ENCODE results near the gene STK17B. TPM values are rescaled to one million over a fixed set of nuclear protein-coding genes. Genes with fewer than 3 reads are reported as not detected.
"Not testable (repeated sequence)": the region's sequence is repeated elsewhere in the genome, so short reads cannot be mapped to it uniquely, and the experiment has no call there.

Gene STK17B
- total RNA-seq, 1 donor, result 114 TPM

DNA sequence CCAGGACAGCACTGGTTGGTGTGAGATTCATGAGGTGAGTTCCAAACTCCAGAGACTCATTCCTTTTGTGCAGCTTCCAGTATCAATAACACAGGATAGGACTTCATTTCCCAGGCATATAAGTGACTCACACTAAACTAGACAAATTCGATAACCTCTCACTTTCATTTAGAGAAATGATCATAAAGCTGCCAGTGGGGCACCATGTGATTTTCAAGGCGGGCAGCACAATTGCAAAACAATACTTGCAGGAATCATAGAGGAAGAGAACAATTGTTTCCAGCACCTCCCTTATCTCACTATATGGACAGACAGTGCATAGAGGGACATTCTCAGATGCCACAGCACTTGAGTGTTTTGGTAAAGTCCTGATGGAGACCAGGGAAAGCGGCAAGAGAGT lies 71.5 kb downstream of the STK17B start:
- TF ChIP-seq, protein P1, sequence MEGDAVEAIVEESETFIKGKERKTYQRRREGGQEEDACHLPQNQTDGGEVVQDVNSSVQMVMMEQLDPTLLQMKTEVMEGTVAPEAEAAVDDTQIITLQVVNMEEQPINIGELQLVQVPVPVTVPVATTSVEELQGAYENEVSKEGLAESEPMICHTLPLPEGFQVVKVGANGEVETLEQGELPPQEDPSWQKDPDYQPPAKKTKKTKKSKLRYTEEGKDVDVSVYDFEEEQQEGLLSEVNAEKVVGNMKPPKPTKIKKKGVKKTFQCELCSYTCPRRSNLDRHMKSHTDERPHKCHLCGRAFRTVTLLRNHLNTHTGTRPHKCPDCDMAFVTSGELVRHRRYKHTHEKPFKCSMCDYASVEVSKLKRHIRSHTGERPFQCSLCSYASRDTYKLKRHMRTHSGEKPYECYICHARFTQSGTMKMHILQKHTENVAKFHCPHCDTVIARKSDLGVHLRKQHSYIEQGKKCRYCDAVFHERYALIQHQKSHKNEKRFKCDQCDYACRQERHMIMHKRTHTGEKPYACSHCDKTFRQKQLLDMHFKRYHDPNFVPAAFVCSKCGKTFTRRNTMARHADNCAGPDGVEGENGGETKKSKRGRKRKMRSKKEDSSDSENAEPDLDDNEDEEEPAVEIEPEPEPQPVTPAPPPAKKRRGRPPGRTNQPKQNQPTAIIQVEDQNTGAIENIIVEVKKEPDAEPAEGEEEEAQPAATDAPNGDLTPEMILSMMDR (IDR thresholded peaks at IDR 0.05; ENCODE audit: insufficient read depth, low read length), result no peak
- peak; percentile 44 for DNase-seq (ENCODE audit: low read depth)
- no peak overlapping the region for H3K4me3 ChIP-seq (ENCODE audit: low read depth, low read length)

DNA sequence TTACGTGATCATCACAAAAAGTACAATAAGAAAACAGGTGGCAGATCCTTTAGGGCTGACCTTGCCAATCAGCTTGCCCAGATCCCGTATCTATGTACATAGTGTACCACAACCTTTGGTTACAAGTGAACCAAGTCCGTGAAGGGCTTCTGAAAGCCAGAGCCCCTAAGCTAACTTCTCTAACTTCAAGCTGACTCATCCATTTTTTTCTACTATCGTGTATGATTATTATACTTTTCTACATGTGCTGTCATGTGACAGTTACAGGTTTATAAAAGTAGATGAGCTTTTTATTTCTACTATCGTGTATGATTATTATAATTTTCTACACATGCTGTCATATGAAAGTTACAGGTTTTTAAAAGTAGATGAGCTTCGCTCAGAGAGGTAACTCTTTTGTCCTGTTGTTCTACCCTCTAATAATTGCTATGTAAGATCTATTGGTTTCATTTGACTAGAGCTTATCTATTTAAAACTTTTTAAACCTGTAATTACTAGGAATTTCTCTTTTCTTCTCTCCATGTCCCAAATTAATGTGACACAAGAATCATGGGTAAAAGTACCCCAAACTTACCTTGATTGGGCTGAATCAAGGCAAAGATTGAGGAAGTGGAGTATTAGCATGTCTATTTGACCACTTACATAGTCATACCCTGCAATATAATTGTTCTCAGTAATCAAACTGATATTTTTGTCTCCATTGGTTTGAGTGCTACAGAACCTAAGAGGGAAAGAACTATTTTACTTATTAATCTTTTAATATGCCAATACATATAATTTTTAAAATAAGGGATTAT lies 73.3 kb downstream of the STK17B start:
- TF ChIP-seq, protein P1 (IDR thresholded peaks at IDR 0.05; ENCODE audit: insufficient read depth, low read length), result no peak
- no peak for DNase-seq (ENCODE audit: low read depth)
- H3K4me3 ChIP-seq (ENCODE audit: low read depth, low read length), result no peak overlapping the region

DNA sequence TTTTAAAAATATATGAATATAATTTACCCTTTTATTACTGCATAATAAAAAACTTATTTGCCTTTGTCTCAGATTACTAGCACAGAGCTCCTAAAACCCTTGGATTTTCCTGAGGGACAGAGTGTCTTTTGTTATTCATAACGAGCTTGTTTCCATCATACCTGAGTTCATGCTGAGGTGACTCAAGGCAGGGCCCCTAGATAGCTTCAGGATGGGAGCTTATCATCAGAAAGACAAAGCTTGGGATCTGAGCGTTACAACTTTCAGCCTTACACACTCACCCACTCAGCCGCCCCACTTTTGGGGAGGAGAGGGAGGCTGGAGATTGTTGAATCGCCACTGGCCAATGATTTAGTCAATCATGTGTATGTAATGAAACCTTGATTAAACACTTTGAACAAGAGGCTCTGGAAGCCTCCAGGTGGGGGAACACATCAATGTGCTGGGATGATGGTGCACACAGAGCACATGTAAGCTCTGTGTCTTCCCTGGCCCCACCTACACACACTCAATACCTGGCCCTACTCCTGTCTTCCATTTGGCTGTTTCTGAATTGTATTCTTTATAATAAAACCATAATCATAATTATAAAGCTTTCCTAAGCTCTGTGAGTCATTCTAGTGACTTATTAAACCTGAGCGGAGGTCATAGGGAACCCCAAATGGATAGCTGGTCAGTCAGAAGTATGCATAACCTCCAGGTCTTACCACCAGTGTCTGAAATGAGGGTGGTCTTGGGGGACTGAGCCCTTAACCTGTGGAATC lies 74.2 kb downstream of the STK17B start:
- no peak for DNase-seq (ENCODE audit: low read depth)
- no peak overlapping the region for H3K4me3 ChIP-seq (ENCODE audit: low read depth, low read length)
- TF ChIP-seq, protein P1 (IDR thresholded peaks at IDR 0.05; ENCODE audit: insufficient read depth, low read length), result no peak

DNA sequence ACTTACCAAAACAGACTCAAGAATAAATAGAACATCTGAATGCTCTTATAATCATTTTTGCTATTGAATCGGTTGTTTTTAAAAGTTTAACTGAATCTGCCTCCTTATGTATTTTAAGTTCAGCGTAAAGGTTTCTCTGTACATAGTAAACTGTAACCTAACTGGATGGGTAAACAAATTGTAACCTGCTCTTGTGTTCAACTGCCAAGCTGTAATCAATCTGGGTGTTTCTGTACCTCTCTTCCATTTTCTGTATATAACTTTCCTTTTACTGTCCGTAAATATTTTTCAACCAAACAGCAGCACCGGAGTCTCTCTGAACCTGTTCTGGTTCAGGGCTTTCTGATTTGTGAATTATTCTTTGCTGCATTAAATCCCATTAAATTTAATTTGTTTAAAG lies 75.1 kb downstream of the STK17B start:
- TF ChIP-seq, protein P1 (IDR thresholded peaks at IDR 0.05; ENCODE audit: insufficient read depth, low read length), result no peak
- no peak overlapping the region for H3K4me3 ChIP-seq (ENCODE audit: low read depth, low read length)
- no peak for DNase-seq (ENCODE audit: low read depth)

DNA sequence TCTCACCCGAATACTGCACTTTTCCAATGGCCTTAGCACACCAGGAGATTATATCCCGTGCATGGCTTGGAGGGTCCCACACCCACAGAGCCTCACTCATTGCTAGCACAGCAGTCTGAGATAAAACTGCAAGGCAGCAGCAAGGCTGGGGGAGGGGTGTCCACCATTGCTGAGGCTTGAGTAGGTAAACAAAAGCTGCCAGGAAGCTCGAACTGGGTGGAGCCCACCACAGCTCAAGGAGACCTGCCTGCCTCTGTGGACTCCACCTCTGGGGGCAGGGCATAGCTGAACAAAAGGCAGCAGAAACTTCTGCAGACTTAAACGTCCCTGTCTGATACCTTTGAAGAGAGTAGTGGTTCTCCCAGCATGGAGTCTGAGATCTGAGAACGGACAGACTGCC lies 81.9 kb downstream of the STK17B start:
- not testable (repeated sequence) for H3K4me3 ChIP-seq (ENCODE audit: low read depth, low read length); DNase-seq (ENCODE audit: low read depth)

DNA sequence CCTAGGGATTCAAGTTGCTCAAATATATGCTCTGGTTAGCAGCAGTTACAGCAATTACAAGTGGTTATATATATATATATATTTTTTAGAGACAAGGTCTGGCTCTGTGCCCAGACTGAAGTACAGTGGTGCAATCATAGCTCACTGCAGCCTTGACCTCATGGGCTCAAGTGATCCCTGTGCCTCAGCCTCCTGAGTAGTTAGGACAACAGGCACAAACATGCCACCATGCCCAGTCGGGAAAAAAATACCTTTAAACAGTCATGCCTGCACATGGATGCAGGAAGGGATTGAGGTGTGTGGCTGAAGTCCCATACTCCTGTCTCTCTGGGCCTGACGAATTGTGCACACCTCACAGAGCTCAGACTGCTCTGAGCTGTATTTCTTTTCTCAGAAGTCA lies 83.2 kb downstream of the STK17B start:
- H3K4me3 ChIP-seq (ENCODE audit: low read depth, low read length), result no peak overlapping the region
- TF ChIP-seq, protein P1 (IDR thresholded peaks at IDR 0.05; ENCODE audit: insufficient read depth, low read length), result no peak
- peak; percentile 48 for DNase-seq (ENCODE audit: low read depth)
